HL-60/S4 treated with phorbol 12-myristate 13-acetate at 8.2 ng/mL for 4 days and 3 days (cell line): ENCODE data around the gene ALMS1.
"Not testable (repeated sequence)": the region's sequence is repeated elsewhere in the genome, so short reads cannot be mapped to it uniquely, and the experiment has no call there.

Experiments used
- in situ Hi-C: fragments of 300-500 bp; cut with MboI; formaldehyde crosslinking; loops from 2 replicates; pipeline ENCODE4 v1.15.0; 2022; ENCODE audit warnings: low sequenced_read_pairs

ALMS1 gene

DNA sequence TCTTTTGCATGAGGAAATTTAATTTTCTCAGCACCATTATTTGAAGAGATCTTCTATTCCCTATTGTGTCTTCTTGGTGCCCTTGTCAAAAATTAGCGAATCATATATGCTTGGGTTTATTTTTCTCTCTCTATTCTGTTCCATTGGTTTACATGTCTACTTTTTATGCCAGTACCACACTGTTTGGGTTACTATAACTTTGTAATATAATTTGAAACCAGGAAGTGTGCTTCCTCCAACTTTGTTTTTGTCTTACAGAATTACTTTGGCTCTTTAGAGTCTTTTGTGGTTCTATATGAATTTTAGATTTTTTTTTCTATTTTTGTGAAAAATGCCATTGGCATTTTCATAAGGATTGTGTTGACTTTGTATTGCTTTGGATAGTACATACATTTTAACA, 17.6 kb downstream of the ALMS1 start:
- in situ Hi-C loops, result no loop called here

GRCh38 chr2:73404409-73404808, 18.8 kb downstream of the ALMS1 start:
- in situ Hi-C loops, result no loop called here

- in situ Hi-C loops, result no loop called here
Measured at GRCh38 chr2:73406996-73407395, 21.4 kb downstream of the ALMS1 start.

DNA sequence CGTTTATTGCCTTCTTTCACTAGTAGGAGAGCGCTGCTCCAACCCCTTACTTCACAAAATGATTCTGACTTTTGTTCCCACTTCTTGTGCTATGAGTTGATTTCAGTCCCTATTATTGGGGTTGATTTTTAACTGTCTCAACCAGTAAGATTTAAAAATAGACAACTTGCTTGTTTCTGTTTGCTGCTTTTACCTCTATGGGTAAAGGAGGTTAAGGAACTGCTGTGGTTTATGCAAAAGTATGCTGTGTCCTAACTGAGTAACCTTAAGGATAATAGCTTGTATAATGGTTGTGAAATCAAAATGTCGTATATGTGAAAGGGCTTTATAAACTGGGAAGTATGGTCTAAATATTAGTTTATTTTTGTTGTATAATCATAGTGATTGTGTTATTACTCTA, 22.6 kb downstream of the ALMS1 start:
- in situ Hi-C loops, result no loop called here

DNA sequence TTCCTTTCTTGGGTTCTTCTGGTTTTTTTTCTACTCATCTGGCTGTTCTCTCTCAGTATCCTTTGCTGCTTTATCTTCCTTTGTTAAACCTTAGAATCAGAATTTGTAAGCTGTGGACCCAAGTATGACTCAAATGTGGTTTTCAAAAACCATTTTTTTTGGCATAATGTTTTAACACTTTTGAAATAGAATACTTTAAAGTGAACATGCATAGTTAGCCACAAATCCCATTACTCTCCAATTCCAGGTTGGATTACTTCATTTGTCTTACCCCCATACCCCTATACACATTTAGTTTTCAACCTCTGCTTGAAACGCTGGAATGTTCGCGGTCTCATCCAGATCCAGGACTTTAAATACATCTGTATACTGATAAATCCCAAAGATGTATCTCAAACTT, 29.1 kb downstream of the ALMS1 start:
- in situ Hi-C loops, result no loop called here

DNA sequence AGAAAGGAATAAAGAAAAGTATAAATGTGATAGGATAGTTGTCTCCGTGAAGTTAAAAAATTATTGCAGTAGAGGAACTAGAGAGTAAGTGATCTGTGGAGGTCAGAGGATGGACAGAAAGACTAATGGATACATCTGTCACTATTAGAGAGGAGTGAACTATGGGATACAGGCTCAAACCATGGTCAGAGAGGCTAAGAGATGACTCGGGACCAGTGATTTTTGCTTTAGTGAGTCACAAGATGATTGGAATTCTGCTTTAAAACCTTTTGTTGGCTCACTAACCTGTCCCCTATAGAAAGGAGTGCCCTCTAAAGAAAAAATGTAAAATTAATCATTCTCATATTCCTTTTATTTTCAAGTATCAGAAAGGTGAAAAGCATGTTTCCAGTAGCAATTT, 30.3 kb downstream of the ALMS1 start:
- in situ Hi-C loops, result no loop called here

- in situ Hi-C loops, result no loop called here
Measured at GRCh38 chr2:73418343-73418742, 32.7 kb downstream of the ALMS1 start.

GRCh38 chr2:73423913-73424312, 38.3 kb downstream of the ALMS1 start:
- in situ Hi-C loops, result no loop called here

DNA sequence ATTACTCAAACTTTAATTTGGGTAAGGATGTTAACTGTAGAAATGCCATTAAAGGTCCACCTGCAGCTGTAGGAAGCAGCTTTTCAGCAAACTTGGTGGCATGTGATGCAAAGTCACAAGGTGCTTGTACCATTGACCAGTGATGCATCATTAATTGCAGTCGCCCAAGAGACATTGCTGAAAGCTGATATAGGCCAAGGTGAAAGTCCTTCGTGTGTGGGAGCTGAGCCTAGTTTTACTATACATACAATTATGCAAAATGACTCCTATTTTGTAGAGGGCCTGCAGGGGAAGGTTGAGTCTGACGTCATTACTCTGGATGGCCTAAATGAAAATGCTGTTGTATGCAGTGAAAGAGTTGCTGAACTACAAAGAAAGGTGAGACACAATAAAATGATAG, 40.5 kb downstream of the ALMS1 start:
- in situ Hi-C loops, result no loop called here

DNA sequence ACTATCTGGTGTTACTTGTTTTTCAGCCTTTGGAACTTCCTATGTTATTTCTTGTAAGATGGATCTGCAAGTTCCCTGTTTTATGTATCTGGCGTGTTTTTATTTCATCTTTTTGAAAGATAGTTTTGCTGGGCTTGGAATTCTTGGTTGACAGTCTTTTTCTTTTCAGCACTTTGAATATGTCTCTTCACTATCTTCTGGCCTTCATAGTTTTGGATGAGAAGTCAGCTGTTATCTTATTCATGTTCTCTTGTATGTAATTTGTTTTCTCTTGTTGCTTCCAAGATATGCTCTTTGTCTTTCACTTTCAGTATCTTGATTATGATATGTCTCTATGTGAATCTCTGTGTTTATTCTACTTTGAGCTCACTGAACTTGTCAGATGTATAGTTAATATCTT, 50.4 kb downstream of the ALMS1 start:
- in situ Hi-C loops, result no loop called here

GRCh38 chr2:73444202-73444601, 58.6 kb downstream of the ALMS1 start:
- in situ Hi-C loops, result no loop called here

DNA sequence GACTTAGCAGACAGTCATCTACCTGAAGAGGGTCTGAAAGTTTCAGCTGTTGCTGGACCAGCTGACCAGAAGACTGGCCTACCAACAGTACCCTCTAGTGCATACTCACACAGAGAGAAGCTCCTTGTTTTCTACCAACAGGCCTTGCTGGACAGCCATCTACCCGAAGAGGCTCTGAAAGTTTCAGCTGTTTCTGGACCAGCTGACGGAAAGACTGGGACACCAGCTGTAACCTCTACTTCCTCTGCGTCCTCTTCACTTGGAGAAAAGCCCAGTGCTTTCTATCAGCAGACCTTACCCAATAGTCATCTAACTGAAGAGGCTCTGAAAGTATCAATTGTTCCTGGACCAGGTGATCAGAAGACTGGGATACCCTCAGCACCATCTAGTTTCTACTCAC, 63.2 kb downstream of the ALMS1 start:
- in situ Hi-C loops, result no loop called here

DNA sequence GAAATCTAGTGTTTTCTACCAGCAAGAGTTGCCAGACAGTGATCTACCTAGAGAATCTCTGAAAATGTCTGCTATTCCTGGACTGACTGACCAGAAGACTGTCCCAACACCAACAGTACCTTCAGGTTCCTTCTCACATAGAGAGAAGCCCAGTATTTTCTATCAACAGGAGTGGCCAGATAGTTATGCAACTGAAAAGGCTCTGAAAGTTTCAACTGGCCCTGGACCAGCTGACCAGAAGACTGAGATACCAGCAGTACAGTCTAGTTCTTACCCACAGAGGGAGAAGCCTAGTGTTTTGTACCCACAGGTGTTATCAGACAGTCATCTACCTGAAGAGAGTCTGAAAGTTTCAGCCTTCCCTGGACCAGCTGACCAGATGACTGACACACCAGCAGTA, 63.8 kb downstream of the ALMS1 start:
- in situ Hi-C loops, result no loop called here

- in situ Hi-C loops, result no loop called here
Measured at GRCh38 chr2:73451263-73451972, 65.8 kb downstream of the ALMS1 start.

DNA sequence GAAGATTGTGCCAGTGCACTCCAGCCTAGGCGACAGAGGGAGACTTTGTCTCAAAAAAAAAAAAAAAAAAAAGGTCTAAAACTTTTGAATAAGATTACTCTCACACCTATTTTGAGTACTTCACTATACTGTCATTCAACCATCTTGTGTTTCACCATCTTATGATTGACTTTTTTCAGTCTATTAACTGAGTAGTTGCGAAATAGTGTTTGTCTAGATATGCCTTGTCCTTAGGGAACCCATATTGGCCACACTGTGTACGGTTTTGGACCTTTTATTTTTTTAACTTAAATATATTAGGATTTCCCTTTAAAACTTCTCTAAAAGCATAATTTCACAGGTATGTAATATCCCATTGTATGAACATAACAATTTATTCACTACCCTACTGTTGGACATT, 72.3 kb downstream of the ALMS1 start:
- in situ Hi-C loops, result no loop called here

DNA sequence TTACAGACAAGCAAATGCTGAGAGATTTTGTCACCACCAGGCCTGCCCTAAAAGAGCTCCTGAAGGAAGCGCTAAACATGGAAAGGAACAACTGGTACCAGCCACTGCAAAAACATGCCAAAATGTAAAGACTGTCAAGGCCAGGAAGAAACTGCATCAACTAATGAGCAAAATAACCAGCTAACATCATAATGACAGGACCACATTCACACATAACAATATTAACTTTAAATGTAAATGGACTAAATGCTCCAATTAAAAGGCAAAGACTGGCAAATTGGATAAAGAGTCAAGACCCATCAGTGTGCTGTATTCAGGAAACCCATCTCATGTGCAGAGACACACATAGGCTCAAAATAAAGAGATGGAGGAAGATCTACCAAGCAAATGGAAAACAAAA, 76.8 kb downstream of the ALMS1 start:
- in situ Hi-C loops, result not testable (repeated sequence)

DNA sequence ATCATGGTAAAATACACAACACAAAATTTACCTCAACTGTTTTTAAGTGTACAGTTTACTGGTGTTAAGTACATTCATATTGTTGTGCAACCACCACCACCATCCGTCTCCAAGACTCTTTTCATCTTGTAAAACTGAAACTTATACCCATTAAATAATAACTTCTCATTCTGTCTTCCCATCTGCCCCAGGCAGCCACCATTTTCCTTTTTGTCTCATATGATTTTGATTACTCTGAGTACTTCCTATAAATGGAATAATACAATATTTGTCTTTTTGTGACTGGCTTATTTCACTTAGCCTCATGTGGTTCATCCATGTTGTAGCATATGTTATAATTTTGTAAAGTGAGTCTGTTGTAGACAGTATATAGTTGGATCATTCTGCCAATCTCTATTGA, 82.7 kb downstream of the ALMS1 start:
- in situ Hi-C loops, result no loop called here

GRCh38 chr2:73483874-73484273, 98.2 kb downstream of the ALMS1 start:
- in situ Hi-C loops, result not testable (repeated sequence)

DNA sequence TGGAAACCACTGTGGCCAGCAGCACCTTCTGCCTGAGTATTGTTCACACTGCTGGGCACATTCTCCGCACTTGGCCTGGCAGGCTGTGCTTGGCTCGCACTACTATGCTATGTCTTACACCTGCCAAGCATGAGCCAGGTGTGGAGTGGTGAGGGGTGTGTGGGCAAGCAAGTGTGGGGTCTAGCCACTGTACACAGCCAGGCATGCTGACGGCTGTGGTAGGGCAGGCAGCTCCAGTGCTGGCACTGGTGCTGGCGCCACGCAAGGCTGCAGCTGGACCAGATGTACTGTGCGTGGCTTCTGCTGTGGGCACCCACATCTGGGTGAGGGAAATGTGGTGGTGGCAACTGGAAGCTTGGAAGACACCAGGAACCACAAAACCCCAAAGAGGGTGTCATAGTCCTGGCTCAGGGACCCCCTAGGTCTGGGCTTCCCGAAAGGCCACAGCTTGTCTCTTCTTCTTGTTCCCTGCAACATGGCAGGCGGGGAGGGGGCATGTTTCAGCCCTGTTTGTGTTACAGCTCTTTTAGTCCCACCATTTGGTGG, 101.5 kb downstream of the ALMS1 start:
- in situ Hi-C loops, result no loop called here

DNA sequence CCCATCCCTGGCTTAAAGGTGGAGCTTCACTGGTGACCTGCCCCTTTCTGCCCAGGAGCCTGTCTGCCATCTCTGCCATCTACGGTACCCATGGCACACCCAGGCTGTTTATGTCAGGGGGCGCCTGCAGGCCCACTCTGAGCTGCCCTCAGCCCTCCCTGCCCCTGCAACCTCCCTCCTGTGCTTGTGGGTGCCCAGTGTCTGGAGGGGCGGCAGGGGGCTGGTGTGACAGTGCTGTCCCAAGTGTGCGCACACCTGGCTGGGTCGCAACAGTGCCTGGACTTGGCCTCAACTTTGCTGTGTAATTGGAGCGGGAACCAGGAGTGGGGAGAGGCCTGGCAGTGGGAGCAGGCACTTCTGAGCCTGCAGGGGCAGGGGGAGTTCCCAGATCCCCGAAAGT, 102.4 kb downstream of the ALMS1 start:
- in situ Hi-C loops, result no loop called here

DNA sequence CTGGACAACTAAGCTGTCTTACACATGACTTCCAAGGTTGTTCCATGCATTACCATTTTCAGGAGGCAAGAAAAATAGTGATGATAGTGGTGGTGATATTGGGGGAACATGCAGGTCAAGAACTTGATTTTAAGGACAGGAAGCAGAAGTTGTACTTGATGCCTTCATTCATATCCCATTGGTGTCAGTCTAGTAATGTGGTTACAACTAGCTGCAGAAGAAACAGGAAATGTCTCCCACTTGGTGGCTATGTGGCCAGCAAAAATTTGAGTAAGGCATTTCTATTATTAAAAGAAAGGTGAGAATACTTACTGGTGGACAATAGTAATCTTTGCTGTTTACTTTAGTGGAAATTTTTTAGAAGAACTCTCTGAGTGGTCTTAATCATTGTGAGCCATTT, 103.4 kb downstream of the ALMS1 start:
- in situ Hi-C loops, result no loop called here

DNA sequence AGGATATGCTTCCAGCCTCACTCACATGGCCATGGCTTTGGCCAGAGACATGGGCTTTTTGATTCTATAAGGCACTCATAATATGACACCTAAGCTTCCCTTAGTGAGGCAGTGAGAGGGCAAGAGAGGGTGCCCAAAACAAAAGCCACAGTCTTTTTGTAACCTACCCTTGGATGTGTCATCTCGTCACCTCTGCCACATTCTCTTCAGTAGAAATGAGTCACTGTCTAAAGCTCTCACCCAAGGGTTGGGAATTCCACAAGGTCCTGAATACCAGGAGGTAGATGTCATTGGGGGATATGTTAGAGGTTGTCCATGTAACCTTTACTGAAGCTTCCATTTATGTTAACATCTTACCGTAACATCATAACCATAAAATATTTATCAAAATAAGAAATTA, 108.4 kb downstream of the ALMS1 start:
- in situ Hi-C loops, result no loop called here

- in situ Hi-C loops, result no loop called here
Measured at GRCh38 chr2:73503992-73504570, 118.4 kb downstream of the ALMS1 start.
